Neutrophil (primary cell): ENCODE measurements around the gene TEX14.

Source experiments
- H3K27ac ChIP-seq: fragments of 200-600 bp; sonication (generic); 2 replicates; pipeline ENCODE4 v1.5.1; 2016; ENCODE audit warnings: mild to moderate bottlenecking, moderate library complexity
- H3K27me3 ChIP-seq: fragments of 200-600 bp; sonication (generic); 2 replicates; pipeline ENCODE4 v1.6.0; 2016; ENCODE audit warnings: mild to moderate bottlenecking
- H3K36me3 ChIP-seq: fragments of 200-600 bp; sonication (generic); 2 replicates; pipeline ENCODE4 v1.5.1; 2017
- H3K4me1 ChIP-seq, 2 experiments: fragments of 200-600 bp in 1 of 2; sonication (generic) in 1 of 2; 1 replicate in 1 of 2; 2 replicates in 1 of 2; pipeline versions ENCODE4 v1.5.1 to v1.6.1; 2013 to 2016; ENCODE audit warnings: low read depth in 1 of 2, low read length in 1 of 2, mild to moderate bottlenecking in 1 of 2, moderate library complexity in 1 of 2; ENCODE audit not compliant: control insufficient read depth in 1 of 2, insufficient read depth in 1 of 2
- H3K4me3 ChIP-seq, 2 experiments: fragments of 200-600 bp in 1 of 2; sonication (generic) in 1 of 2; 1 replicate in 1 of 2; 2 replicates in 1 of 2; pipeline ENCODE4 v1.5.1; 2013 to 2016; ENCODE audit warnings: low read depth in 1 of 2, low read length in 1 of 2, mild to moderate bottlenecking in 1 of 2, moderate library complexity in 1 of 2
- H3K9me3 ChIP-seq: fragments of 200-600 bp; sonication (generic); 2 replicates; pipeline ENCODE4 v1.5.1; 2016
- CTCF ChIP-seq: fragments of 200-600 bp; sonication (generic); IDR thresholded peaks from 2 replicates; pipeline ENCODE4 v1.5.1; 2016; ENCODE audit warnings: antibody characterized with exemption

Gene TEX14

GRCh38 chr17:58691701-58692238, at the start of gene TEX14:
Gene TEX14 (minus strand): TSS chr17:58692045. CDS start chr17:58652001, 40,044 bp downstream.
- Histone ChIP-seq H3K27me3 (no peaks in the 10 kb centered on the region), H3K9me3 (no peaks in the 10 kb centered on the region), H3K36me3 (no peaks in the 10 kb centered on the region), H3K27ac (peak within 1 kb of the TSS; percentile 70), H3K4me1 (peaks cover 10 to 13% of the 10 kb centered on the region in 2 experiments), H3K4me3 (peak within 1 kb of the TSS; percentile 66 to 68)
- no peak for TF ChIP-seq CTCF

- Histone ChIP-seq H3K4me3 (no peak overlapping the region), H3K27me3 (no peaks in the 10 kb centered on the region), H3K9me3 (no peaks in the 10 kb centered on the region), H3K4me1 (no peaks in the 10 kb centered on the region), H3K27ac (no peak overlapping the region), H3K36me3 (no peaks in the 10 kb centered on the region)
- TF ChIP-seq CTCF, result no peak
Measured at GRCh38 chr17:58741121-58741625, 49.3 kb upstream of the TEX14 start.

GRCh38 chr17:58734811-58735210, 43.0 kb upstream of the TEX14 start:
- Histone ChIP-seq H3K4me3 (no peak overlapping the region), H3K4me1 (no peaks in the 10 kb centered on the region), H3K9me3 (no peaks in the 10 kb centered on the region), H3K27me3 (no peaks in the 10 kb centered on the region), H3K36me3 (peaks cover 8% of the 10 kb centered on the region), H3K27ac (no peak overlapping the region)
- TF ChIP-seq CTCF, result no peak

- Histone ChIP-seq H3K4me3 (no peak overlapping the region), H3K9me3 (no peaks in the 10 kb centered on the region), H3K27me3 (no peaks in the 10 kb centered on the region), H3K4me1 (no peaks in the 10 kb centered on the region), H3K36me3 (peaks cover 8% of the 10 kb centered on the region), H3K27ac (no peak overlapping the region)
- TF ChIP-seq CTCF, result no peak
Measured at GRCh38 chr17:58734040-58734439, 42.2 kb upstream of the TEX14 start.

- no peak for TF ChIP-seq CTCF
- Histone ChIP-seq H3K36me3 (peaks cover 8% of the 10 kb centered on the region), H3K4me3 (no peak overlapping the region), H3K9me3 (no peaks in the 10 kb centered on the region), H3K4me1 (no peaks in the 10 kb centered on the region), H3K27me3 (no peaks in the 10 kb centered on the region), H3K27ac (no peak overlapping the region)
Measured at GRCh38 chr17:58730937-58731336, 39.1 kb upstream of the TEX14 start.
